DMS 273 (cell line): ENCODE results near the gene SMCO3.

Experiments
- DNase-seq: peaks from one replicate; lab custom pipeline; 2025; ENCODE audit not compliant: unreplicated experiment; lab: John Stamatoyannopoulos, UW

SMCO3 gene

DNA sequence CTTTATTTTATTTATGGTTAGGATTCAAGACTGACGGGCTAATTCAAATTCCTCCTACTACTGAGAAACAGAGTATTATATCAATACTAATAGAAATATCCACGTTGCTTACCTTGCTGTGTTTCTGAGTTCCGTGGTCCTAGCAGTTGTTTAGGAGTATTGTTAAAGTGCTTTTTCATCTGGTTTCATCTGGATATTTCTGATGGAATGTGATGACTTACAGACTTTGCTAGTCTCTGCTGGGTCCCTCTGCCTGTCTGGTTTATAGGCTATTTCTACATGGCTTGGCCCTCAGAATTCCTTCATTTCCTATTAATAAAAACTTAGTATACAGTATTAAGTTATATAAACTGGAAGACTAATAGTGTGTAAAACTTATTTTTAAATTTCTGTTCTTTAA, at the start of gene SMCO3:
SMCO3 (minus strand) TSS at position 169 of the 400 bp plus-strand sequence. CDS start 7,502 bp downstream, outside the sequence.
- no peak for DNase-seq

DNA sequence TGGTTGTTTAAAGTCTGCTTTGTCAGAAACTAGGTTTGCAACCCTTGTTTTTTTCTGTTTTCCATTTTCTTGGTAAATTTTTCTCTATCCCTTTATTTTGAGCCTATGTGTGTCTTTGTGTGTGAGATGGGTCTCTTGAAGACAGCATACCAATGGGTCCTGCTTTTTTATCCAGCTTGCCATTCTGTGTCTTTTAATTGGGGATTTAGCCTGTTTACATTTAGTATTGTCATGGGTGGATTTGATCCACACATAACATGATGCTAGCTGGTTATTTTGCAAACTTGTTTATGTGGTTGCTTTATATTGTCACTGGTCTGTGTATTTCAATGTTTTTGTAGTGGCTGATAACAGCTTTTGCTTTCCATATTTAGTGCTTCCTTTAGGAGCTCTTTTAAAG, 46.5 kb upstream of the SMCO3 start:
- no peak for DNase-seq

DNA sequence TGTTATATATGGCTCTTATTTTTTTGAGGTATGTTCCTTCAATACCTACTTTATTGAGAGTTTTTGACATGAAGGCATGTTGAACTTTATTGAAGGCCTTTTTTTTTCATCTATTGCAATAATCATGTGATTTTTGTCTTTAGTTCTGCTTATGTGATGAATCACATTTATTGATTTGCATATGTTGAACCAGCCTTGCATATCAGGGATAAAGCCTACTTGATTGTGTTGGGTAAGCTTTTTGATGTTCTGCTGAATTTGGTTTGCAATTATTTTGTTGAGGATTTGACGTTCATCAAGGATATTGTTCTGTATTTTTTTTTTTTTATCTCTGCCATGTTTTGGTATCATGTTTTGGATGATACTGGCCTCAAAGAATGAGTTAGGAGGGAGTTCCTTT, 44.5 kb upstream of the SMCO3 start:
- DNase-seq: no peak

DNA sequence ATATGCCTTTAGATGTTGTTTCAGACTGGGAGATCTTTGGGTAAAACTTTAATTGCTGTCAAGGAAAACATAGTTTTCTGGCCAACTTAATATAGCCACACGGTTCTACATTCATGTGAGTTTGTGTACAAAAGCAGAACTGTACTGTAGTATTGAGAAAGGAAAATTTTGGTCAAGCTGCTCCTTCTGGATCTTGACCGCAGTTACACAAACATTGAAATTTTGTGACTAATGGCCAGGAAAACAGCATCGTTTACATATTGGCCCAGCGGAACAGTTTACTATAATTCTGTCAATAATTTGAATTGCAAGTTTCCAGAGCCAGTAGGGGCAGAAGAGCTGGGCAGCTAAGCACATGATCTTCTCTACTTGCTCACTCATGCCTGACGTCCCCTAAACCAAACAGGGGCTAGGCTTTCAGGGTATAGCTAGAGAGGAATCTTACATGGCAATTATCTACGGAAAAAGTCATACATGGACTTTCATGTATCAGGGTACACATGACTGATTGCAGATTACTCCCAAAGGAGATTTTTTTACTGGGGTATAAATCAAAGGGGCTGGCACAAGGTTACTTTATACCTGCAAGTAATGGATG, 40.7 kb upstream of the SMCO3 start:
- DNase-seq: no peak

DNA sequence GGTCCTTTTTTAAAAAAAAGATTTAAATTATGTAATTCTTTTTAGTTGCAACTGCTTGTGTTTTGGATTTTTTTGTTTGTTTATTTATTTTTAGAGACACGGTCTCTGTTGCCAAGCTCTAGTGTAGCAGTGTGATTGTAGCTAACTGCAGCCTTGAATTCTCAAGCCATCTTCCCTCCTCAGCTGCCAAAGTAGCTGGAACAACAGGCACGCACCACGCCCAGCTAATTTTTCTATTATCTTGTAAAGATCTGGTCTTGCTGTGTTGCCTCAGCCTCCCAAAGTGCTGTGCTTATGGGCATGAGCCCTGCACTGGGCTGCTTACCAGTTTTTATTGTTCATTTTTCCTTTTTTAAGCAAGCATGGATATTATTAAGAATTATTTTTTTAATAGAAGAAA, 40.0 kb upstream of the SMCO3 start:
- DNase-seq: no peak

DNA sequence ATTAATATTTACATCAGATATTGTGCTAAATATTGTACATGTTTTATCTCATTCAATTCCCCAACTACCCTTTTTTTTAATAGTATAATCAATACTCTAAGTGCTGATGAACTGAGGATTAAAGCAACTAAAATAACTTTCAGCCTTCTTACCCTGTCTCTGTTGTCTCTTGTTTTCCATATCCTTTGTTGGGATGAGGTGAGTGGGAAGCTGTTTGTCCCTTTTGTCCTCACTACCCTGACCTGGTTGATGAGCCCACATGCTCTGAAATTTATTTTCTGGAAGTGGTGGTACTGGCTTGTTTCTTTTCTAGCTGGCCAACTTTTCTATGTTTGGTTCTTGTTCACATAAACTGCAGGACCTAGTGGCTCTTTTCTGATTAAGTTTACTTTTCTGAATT, 38.9 kb upstream of the SMCO3 start:
- no peak for DNase-seq

DNA sequence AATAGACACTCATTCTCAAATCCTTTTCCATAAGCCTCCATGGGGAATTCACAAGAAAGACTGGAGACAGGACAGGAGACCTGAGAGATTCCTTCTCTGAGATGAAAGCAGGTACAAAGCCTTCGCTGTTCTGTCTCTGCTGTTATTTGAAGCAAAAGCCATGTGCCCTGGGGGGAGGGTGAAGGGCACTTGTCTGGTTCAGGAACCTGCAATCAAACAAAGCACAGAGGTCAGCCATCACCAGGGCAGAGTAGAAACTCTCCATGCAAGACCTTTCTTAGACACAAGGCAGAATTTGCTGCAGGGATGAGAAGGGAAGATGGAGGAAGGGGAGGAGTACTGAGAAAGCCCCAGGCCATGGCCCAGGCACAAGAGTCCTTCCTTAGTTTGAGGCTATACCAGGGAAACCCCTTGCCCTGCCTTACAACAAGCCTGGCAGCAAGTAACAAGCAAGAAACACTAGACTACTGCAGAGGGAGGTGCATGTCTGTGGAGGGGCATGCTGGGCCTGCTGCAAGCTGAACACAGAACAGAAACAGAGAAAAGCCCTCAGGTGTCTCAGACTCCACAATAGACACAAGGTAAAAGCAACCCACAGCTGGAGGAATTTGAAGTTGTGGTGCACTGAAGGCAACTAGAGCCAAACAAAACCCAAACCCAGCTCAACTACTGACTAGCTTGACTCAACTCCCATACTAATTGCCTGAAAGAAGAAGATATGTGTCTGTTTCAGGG, 37.1 kb upstream of the SMCO3 start:
- no peak for DNase-seq

DNA sequence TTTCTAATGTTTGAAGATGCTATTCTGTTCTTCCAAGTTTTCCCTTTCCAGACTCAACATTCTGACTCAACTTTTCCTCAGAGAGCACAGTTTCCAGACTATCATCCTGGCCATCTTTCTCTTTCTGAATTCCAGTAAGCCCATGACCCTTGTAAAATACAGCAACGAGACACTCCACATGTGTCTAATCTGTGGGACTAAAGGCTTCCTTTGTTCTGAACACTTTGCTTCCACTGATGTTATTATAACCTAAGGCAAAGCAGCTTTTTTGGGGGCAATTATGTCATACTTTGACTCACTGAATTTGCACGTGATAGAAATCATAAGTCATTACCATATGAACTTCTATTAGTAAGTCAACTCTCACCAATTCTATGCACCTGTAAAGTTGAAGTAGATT, 35.7 kb upstream of the SMCO3 start:
- no peak for DNase-seq

DNA sequence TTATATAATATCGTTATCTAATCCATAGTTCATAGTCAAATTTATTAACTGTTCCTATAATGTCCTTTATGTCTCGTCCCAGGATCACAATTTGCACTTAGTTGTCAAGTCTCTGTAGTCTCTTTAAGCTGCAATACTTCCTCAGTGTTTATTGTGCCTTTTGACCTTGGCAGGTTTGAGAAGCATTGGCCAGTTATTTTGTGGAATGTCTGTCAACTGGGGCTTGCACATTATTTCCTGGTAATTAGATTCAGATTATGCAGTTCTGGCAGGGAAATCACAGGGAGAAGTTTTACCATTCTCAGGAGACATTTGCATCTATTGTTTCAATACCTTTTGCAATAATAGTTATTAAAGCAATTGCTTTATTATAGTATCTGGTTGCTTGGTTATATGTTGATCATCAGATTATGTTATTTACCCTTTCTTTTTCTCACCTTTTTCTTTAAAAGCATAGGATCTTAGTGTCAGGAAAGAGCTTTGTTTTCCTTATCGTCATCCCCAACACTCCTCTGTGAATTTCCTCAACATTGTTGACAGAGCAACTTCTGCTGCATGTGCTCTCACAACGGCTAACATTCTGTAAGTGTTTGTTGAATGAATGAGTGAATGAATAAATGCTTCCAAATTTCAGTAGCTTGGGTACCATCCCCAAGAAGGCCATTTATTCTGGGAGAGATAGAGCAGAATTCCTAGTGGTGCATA, 33.0 kb upstream of the SMCO3 start:
- no peak for DNase-seq

DNA sequence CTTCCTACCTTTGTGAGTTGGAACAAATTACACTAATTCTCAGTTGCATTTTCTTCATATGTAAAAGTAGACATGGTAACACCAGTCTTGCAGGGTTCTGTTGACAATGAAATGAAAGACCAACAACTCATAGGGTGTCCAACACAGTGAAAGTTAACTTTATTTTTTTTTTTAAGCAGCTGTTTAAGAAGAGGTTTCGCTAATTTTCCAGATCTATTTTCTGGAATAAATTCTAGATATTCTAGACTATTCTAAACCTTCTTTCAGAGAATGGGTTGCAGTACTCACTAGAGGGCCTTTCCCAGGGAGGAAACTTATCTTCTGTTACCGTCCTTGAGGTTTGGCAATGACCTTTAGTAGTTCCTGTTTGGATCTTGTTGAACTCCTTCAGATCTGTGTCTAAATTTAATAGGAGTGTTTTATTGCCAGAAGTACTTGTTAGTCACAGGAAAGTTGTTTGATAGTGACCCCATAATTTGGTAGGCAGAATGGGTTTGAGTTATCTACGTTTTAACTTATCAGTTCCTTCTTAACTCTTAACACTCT, 32.1 kb upstream of the SMCO3 start:
- no peak for DNase-seq

DNA sequence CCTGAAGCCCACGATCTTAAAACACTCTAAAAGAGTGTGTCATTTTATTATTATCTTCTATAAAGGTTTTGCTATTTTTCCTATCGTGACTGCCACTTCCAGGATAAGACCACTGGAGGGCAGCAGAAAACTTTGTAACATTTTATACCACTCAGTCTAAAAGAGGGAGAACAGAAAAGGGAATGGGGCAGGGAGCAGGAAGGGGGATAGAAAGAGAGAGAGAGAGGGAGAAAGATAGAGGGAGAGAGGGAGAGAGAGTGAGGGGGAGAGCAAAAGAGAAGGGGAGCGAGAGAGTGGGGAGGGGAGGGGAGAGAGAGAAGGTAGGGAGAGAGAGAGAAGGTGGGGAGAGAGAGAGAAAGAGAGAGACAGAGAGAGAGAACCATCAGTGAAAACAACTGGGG, 31.4 kb upstream of the SMCO3 start:
- peak; percentile 74 for DNase-seq

DNA sequence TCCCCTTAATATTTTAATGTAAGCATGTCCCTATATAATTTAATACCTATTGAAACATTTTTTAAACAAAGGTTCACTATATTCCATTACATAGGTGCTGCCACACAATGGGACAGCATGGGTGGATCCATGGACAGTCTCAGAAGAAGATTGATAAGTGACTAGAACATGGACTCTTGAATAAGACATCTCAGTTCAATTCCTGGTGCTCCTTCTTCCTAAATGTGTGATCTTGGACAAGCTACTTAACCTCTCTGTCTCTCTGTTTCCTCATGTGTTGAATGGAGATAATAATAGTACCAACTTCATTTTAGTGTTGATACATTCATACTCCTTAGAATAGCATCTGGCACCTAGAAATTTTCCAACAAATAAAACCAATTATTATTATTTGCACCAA, 30.4 kb upstream of the SMCO3 start:
- DNase-seq: no peak

DNA sequence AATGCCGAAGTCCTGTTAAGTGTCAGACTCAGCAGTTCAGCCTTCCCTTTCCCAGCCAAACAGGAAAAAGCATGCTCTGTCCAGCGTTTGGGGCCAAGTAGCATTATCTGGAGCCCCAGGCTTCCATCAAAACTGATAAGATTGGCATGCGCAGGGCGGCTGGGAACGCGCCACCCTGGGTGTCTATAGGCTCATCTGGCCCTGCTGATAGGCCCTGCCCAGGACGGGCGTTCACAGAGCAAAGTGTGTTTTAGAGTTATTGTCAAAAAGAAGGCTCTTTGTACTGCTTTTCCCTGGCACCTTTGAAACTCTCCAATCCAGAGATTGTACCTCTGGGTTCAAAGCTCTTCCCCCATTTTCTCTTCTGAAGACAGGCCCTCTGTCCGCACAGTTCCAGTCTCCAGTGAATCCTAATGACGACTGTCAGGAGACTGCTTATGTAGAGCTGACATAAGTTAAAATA, 29.5 kb upstream of the SMCO3 start, which contains the start of gene ART4:
ART4 (minus strand) TSS at position 102 of the 463 bp plus-strand sequence. CDS start 413 bp downstream, outside the sequence.
- DNase-seq: no peak

DNA sequence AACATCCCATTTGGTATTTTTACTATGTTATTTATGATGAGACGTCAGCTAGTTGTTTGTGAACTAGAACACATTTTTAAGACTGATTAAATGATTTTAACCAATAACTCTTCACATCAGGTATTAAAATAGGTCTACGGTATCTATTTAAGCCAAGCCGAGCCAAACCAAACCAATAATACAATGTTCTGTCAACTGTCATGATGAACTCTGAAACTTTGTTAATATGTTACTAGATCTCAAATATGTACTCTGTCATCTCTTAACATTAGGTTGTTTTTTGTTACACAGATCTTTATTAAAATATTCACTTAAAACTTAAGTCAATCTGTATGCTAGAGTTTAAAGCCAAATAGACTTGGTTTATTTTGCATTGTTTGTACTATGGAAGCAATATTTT, 28.3 kb upstream of the SMCO3 start:
- no peak for DNase-seq

DNA sequence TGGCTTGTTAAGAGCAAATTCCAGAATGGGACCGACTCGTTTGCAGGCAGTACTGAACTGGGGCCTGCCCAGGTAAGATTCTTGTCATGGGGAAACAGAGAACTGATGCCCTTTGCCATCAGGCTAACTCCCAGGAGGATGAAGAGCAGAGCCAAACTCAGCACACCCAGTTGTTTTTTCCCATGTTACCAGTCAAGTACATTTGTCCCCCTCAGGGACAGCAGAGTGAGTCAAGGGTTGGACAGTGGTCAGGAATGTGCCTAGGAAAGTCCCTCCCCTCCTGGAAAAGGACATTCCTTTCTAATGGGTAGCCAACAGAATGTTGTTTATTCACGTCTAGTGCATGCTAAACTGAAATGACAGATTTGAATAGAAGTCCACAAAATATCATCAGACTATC, 27.8 kb upstream of the SMCO3 start:
- DNase-seq: no peak

DNA sequence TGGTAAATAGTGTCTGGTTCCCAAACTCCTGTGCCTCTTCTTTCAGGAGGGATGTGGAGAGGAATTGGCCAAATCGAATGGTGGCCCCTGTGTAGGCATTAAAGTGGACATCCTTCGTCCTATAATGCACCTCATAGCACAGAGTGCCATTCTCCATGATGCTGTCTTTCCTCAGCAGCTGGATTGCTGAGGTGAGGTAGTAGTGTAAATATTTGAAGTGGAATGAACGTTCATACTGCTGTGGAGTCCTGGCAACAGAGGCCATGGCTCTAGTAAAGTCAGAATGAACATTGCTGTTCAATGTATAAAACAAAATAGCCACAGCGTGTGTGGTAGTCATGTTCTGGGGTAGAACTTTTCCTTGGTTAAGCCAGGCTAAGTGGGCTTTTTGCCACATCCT, 26.6 kb upstream of the SMCO3 start:
- DNase-seq: no peak

DNA sequence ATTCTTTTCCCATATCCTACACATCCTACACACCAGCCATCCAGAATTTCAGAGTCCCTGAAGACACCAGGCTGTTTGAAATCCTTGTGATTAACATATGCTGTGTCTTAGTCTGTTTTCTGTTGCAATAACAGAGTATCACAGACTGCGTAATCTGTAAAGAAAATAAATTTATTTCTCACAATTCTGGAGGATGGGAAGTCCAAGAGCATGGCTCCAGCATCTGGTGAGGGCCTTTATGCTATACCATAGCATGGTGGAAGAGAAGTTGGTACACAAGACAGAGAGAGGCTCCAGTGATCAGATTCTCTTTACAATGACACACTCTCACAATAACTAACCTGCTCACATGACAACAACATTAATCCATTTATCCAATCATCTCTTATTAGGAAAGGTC, 25.3 kb upstream of the SMCO3 start:
- no peak for DNase-seq

DNA sequence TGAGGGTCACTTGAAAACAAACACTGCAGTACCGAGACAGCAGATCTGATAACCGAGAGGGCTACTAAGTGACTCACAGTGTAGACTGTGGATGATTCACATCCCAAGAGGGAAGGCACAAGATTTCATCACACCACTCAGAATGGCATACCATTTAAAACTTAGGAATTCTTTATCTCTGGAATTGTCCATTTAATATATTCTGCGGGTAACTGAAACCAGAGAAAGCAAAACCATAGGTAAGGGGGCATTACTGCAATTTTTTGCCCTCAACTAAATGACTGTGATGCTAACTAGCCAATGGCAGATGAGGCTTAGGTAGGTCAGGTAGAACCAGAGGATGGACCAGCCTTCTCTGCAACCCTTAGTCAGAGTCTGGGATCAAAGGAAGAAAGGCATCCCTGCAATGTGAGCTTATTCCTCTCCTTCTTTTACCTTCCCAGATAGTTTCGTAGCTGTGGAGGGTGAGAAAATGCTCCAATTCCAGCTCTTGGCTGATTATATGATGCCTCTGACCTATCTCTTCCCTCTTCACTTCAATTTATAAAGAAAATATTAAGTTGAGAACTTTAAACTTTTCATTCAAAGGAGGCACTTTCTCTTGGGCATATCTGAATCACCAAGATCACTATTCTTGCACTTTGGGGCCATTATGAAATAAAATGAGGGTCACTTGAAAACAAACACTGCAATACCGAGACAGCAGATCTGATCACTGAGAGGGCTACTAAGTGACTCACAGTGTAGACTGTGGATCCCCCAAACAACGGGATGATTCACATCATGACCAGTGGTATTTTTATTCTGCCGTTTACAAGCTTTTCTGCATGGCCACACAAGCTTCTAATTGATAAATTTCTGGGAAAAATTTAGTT, 22.6 kb upstream of the SMCO3 start:
- no peak for DNase-seq

DNA sequence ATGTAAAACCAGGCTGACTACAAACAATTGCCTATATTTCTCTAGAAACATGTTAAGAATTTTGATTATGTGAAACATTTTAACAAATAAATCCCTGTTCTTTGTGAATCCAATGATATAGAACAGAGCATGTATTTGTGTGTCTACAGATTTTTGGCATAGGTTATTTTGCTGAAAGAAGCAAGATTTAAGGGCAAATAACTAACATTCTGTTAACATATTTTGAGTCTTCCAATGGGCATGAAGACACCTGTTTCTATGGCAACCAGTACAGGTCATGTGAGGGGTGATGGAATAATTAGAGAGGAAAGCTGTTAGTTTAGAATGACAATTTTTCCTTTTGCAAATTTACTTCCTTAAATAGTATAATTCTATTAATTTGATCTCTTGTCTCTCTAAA, 20.5 kb upstream of the SMCO3 start:
- peak; percentile 30 for DNase-seq

DNA sequence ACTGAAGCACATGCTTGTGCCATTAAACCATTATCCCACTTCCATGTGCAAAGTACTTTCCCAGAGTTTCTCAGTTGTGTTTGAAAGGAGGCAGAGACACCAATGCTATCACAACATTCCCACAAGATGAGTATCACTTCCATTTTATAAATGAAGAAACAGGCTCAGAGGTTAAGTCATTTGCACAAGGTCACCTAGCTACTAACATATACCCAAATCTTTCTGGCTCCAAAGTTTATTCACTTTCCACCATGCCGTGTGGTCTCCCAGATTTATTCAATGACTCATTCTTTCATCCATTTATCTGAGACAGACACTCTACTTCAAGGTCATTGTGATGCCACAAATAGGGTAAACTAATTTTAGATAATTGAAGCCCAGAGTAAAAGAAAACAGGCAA, 20.0 kb upstream of the SMCO3 start:
- no peak for DNase-seq

DNA sequence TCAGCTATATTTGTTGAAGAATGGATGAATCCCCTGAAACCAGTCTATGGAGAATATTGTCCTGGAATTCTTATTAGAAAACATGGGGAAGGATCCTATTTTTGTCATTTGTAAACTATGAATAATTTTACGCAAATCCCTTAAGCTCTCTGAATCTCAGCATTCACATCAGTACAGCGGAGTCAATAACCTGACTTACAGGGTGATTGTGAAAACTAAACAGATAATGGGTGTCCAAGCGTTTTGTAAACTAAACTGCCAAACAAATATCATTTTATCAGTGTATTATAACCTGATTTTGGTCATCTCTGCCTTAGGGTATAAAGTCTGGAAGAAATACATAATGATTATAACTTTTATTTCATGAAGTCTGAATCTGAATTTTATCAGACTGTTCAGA, 19.4 kb upstream of the SMCO3 start:
- DNase-seq: no peak
